ENCODE measurements around the gene NDST1. TPM values are rescaled to one million over a fixed set of nuclear protein-coding genes. Genes with fewer than 3 reads are reported as not detected.

Gene NDST1
- total RNA-seq, 1 donor: 13.0 TPM

GRCh38 chr5:150553402-150553801 is 45.5 kb downstream of the NDST1 start:
- no peaks in the 10 kb centered on the region for H3K9me3 ChIP-seq (ENCODE audit: low read depth, low read length)
- no peaks in the 10 kb centered on the region for H3K27me3 ChIP-seq (ENCODE audit: insufficient read depth, low read length)
- no peaks in the 10 kb centered on the region for H3K4me1 ChIP-seq (ENCODE audit: insufficient read depth, low read length)
- no peak overlapping the region for H3K4me3 ChIP-seq (ENCODE audit: low read length)

GRCh38 chr5:150553911-150554310 is 46.0 kb downstream of the NDST1 start:
- H3K27me3 ChIP-seq (ENCODE audit: insufficient read depth, low read length): no peaks in the 10 kb centered on the region
- H3K4me1 ChIP-seq (ENCODE audit: insufficient read depth, low read length): no peaks in the 10 kb centered on the region
- H3K9me3 ChIP-seq (ENCODE audit: low read depth, low read length): no peaks in the 10 kb centered on the region
- no peak overlapping the region for H3K4me3 ChIP-seq (ENCODE audit: low read length)

GRCh38 chr5:150554857-150555256 is 46.9 kb downstream of the NDST1 start:
- no peaks in the 10 kb centered on the region for H3K4me1 ChIP-seq (ENCODE audit: insufficient read depth, low read length)
- H3K4me3 ChIP-seq (ENCODE audit: low read length): no peak overlapping the region
- H3K27me3 ChIP-seq (ENCODE audit: insufficient read depth, low read length): no peaks in the 10 kb centered on the region
- H3K9me3 ChIP-seq (ENCODE audit: low read depth, low read length): no peaks in the 10 kb centered on the region

GRCh38 chr5:150556106-150556505 is 48.2 kb downstream of the NDST1 start:
- Histone ChIP-seq H3K27me3 (ENCODE audit: insufficient read depth, low read length) (no peaks in the 10 kb centered on the region), H3K4me1 (ENCODE audit: insufficient read depth, low read length) (no peaks in the 10 kb centered on the region), H3K9me3 (ENCODE audit: low read depth, low read length) (no peaks in the 10 kb centered on the region), H3K4me3 (ENCODE audit: low read length) (no peak overlapping the region)

DNA sequence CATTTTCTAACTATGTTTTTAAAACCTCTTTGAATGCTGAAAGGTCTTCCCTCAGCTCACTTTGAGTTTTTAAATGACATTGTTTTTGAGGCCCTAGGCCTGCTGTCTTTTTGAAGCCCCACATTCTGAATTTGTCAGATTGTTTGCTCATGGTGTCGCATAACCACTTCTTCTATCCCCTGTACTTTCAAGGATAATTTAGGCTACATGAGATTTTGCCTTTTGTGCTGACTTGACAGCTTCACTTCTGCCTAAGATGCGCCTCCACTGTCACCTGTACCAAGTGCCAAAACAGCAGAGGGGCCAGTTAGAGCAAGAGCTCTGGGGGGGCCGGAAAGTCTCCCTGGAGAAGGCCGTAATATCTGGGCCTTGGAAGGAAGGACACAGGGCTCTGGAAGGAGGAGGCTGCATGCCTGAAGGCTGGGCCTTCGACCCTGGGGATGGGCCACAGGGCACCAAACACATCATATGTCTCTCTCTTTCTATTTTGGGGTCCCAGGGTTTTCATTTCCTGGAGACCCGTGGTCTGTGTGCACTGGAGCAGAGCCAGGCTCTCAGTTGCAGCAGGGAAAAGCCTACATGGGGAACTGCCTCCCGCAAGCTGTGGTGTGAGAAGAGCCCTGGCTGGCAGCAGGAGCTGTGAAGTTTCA is 49.1 kb downstream of the NDST1 start:
- H3K27me3 ChIP-seq (ENCODE audit: insufficient read depth, low read length): no peaks in the 10 kb centered on the region
- no peaks in the 10 kb centered on the region for H3K4me1 ChIP-seq (ENCODE audit: insufficient read depth, low read length)
- H3K4me3 ChIP-seq (ENCODE audit: low read length): no peak overlapping the region
- no peaks in the 10 kb centered on the region for H3K9me3 ChIP-seq (ENCODE audit: low read depth, low read length)

- H3K27me3 ChIP-seq (ENCODE audit: insufficient read depth, low read length): no peaks in the 10 kb centered on the region
- no peaks in the 10 kb centered on the region for H3K9me3 ChIP-seq (ENCODE audit: low read depth, low read length)
- H3K4me1 ChIP-seq (ENCODE audit: insufficient read depth, low read length): no peaks in the 10 kb centered on the region
- H3K4me3 ChIP-seq (ENCODE audit: low read length): no peak overlapping the region
These were observed 49.6 kb downstream of the NDST1 start for GRCh38 chr5:150557509-150557872.

DNA sequence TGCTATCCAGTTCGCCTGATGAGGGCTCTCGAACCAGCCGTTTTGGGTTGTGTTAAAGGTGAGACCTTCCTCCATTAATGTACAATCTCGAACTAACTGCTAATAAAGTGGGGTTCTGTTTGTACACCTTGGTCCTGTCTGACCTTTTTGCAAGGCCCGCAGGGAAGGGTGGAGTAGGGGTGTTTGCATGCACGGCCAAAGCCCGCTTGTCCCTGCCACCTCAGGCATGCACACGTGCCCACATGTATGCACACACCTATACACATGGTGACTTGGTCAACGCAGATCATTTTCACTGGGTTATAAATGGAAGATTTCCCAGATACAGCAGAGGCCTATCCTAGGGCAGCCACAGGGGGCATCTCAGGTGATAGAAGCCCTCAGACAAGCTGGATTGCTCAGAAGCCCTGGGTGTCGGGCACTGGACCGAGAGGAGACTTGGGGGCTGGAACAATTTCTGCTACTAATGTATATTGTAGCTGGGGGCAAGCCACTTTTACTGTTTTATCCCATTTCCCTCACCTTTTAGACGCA is 50.2 kb downstream of the NDST1 start:
- H3K27me3 ChIP-seq (ENCODE audit: insufficient read depth, low read length): no peaks in the 10 kb centered on the region
- no peaks in the 10 kb centered on the region for H3K4me1 ChIP-seq (ENCODE audit: insufficient read depth, low read length)

GRCh38 chr5:150559088-150559487 is 51.2 kb downstream of the NDST1 start:
- Histone ChIP-seq H3K27me3 (ENCODE audit: insufficient read depth, low read length) (no peaks in the 10 kb centered on the region), H3K4me1 (ENCODE audit: insufficient read depth, low read length) (no peaks in the 10 kb centered on the region), H3K9me3 (ENCODE audit: low read depth, low read length) (no peaks in the 10 kb centered on the region), H3K4me3 (ENCODE audit: low read length) (no peak overlapping the region)

More for the DNA sequence above, 50.2 kb downstream of the NDST1 start:
- Histone ChIP-seq H3K9me3 (ENCODE audit: low read depth, low read length) (no peaks in the 10 kb centered on the region), H3K4me3 (ENCODE audit: low read length) (no peak overlapping the region)

- Histone ChIP-seq H3K9me3 (ENCODE audit: low read depth, low read length) (no peaks in the 10 kb centered on the region), H3K4me1 (ENCODE audit: insufficient read depth, low read length) (no peaks in the 10 kb centered on the region), H3K27me3 (ENCODE audit: insufficient read depth, low read length) (no peaks in the 10 kb centered on the region), H3K4me3 (ENCODE audit: low read length) (no peak overlapping the region)
These were observed 51.8 kb downstream of the NDST1 start for GRCh38 chr5:150559701-150560100.

GRCh38 chr5:150560401-150561191 is 52.7 kb downstream of the NDST1 start:
- no peaks in the 10 kb centered on the region for H3K9me3 ChIP-seq (ENCODE audit: low read depth, low read length)
- no peaks in the 10 kb centered on the region for H3K4me1 ChIP-seq (ENCODE audit: insufficient read depth, low read length)
- H3K4me3 ChIP-seq (ENCODE audit: low read length): no peak overlapping the region
- H3K27me3 ChIP-seq (ENCODE audit: insufficient read depth, low read length): no peaks in the 10 kb centered on the region

DNA sequence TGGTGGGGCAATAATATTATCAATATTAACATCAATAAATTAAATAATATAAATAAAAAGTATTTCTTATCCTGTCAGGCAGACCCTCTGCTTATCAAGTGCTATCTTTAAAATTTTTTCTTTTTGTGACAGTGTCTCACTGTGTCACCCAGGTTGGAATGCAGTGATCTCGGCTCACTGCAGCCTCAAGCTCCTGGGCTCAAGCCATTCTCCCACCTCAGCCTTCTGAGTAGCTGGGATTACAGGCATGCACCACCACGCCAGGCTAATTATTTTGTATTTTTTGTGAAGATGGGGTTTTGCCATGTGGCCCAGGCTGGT is 53.2 kb downstream of the NDST1 start:
- H3K27me3 ChIP-seq (ENCODE audit: insufficient read depth, low read length): no peaks in the 10 kb centered on the region
- H3K4me3 ChIP-seq (ENCODE audit: low read length): no peak overlapping the region
- H3K4me1 ChIP-seq (ENCODE audit: insufficient read depth, low read length): no peaks in the 10 kb centered on the region
- no peaks in the 10 kb centered on the region for H3K9me3 ChIP-seq (ENCODE audit: low read depth, low read length)

DNA sequence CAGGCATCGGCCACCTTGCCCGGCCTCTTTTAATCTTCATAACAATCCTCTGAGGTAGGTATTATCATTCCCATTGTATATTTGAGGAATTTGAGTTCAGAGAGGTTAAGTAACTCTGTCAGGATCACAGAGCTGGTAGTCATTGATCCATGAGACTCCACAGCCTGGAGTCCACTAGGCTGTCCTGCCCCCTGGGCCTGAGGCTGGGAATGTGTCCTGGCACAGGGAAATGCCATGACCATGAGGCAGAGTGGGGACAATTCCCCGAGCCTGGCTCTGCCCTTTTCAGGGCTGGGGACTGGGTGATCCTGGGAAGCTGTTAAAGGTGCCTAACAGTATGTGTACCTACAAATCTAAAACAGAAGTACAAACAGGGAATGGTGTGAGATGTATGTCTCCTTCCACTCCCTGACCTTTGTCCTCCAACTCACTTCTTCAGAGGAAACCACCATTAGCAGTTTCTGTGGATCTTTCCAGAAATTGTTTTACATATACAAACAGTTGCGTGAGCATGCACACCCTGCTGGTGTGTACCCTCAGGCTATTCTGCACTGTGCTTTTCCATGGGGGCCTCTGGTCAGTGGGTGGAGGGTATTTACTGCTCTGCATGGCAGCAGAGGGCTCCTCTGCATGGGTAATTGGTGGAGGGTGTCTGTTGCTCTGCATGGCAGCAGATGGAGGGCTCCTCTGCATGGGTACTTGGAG is 53.8 kb downstream of the NDST1 start:
- no peak overlapping the region for H3K4me3 ChIP-seq (ENCODE audit: low read length)
- no peaks in the 10 kb centered on the region for H3K4me1 ChIP-seq (ENCODE audit: insufficient read depth, low read length)
- no peaks in the 10 kb centered on the region for H3K27me3 ChIP-seq (ENCODE audit: insufficient read depth, low read length)
- no peaks in the 10 kb centered on the region for H3K9me3 ChIP-seq (ENCODE audit: low read depth, low read length)

- Histone ChIP-seq H3K27me3 (ENCODE audit: insufficient read depth, low read length) (no peaks in the 10 kb centered on the region), H3K9me3 (ENCODE audit: low read depth, low read length) (no peaks in the 10 kb centered on the region), H3K4me3 (ENCODE audit: low read length) (no peak overlapping the region), H3K4me1 (ENCODE audit: insufficient read depth, low read length) (peaks cover 5% of the 10 kb centered on the region)
These were observed 54.9 kb downstream of the NDST1 start for GRCh38 chr5:150562832-150563231.

GRCh38 chr5:150565868-150566267 is 57.9 kb downstream of the NDST1 start:
- Histone ChIP-seq H3K4me3 (ENCODE audit: low read length) (no peak overlapping the region), H3K4me1 (ENCODE audit: insufficient read depth, low read length) (peaks cover 7% of the 10 kb centered on the region), H3K27me3 (ENCODE audit: insufficient read depth, low read length) (no peaks in the 10 kb centered on the region), H3K9me3 (ENCODE audit: low read depth, low read length) (no peaks in the 10 kb centered on the region)

GRCh38 chr5:150567031-150567717 is 59.2 kb downstream of the NDST1 start:
- H3K4me1 ChIP-seq (ENCODE audit: insufficient read depth, low read length): peaks cover 7% of the 10 kb centered on the region
- no peak overlapping the region for H3K4me3 ChIP-seq (ENCODE audit: low read length)
- no peaks in the 10 kb centered on the region for H3K9me3 ChIP-seq (ENCODE audit: low read depth, low read length)
- no peaks in the 10 kb centered on the region for H3K27me3 ChIP-seq (ENCODE audit: insufficient read depth, low read length)
